Epithelial cell of proximal tubule (primary cell): ENCODE measurements around the gene RALGPS1. TPM values are rescaled to one million over a fixed set of nuclear protein-coding genes. Genes with fewer than 3 reads are reported as not detected.

Experiments used
- DNase-seq: peaks from one replicate; pipeline ENCODE4 v3.0.0-alpha.2; 2011; ENCODE audit warnings: low read depth
- H3K4me3 ChIP-seq: 2 replicates; pipeline ENCODE4 v1.5.1; 2011; ENCODE audit warnings: low read depth, mild to moderate bottlenecking, low read length
- total RNA-seq: library from RNA; depleted of rRNA; stranded (reverse); fragments of >200 nt; gene quantifications from 2 replicates; pipeline ENCODE4 v1.2.3, GENCODE V29; 2015
- TF ChIP-seq, protein P1 (sequence below): conservative IDR thresholded peaks from 2 replicates; pipeline ENCODE4 v1.5.1; 2012; ENCODE audit warnings: low read depth, mild to moderate bottlenecking, low read length

The RALGPS1 gene
- total RNA-seq, 1 donor from 2014 or later: 4.0 TPM

- DNase-seq: no peak
- TF ChIP-seq, protein P1, sequence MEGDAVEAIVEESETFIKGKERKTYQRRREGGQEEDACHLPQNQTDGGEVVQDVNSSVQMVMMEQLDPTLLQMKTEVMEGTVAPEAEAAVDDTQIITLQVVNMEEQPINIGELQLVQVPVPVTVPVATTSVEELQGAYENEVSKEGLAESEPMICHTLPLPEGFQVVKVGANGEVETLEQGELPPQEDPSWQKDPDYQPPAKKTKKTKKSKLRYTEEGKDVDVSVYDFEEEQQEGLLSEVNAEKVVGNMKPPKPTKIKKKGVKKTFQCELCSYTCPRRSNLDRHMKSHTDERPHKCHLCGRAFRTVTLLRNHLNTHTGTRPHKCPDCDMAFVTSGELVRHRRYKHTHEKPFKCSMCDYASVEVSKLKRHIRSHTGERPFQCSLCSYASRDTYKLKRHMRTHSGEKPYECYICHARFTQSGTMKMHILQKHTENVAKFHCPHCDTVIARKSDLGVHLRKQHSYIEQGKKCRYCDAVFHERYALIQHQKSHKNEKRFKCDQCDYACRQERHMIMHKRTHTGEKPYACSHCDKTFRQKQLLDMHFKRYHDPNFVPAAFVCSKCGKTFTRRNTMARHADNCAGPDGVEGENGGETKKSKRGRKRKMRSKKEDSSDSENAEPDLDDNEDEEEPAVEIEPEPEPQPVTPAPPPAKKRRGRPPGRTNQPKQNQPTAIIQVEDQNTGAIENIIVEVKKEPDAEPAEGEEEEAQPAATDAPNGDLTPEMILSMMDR: no peak
- no peak overlapping the region for H3K4me3 ChIP-seq
These were observed 116.5 kb downstream of the RALGPS1 start for GRCh38 chr9:127030814-127031740.

DNA sequence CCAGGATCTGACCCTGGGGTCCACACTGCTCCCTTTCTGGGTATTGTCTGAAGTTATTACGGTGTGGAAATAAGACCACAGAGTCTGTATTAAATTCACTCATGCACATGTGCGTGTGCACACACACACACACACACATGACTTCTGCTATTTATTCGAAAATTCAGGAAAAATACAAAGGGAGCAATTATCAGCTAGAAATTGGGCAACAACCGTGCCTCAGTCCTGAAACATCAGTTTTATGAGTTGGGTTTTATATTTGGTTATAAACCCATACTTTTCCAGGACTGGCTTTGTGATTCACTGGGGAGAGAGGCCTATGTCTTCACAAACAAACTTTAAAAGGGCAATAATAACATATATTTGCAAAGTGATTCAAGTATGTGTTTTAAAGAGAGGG lies 117.7 kb downstream of the RALGPS1 start:
- H3K4me3 ChIP-seq: no peak overlapping the region
- TF ChIP-seq, protein P1: no peak
- no peak for DNase-seq

DNA sequence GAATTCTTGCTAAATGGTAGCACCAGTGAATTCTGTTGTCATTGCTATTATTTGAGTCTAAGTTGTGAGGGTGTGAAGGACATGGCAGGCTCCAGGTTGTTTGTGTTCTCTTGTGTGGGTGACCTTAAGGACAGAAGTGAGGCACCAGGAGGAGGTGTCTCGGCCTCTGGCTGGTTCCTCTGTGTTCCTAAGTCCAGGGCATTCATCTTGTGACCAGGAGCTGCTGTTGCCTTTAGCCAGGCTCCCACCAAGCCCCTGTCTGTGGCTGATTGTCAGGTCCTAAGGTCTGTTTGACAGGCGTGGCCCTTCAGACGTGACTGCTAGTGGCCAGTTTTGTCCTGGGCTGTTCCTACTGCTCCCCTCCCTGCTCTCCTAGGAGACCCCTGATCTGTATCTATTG lies 118.5 kb downstream of the RALGPS1 start:
- TF ChIP-seq, protein P1: no peak
- H3K4me3 ChIP-seq: no peak overlapping the region
- no peak for DNase-seq

DNA sequence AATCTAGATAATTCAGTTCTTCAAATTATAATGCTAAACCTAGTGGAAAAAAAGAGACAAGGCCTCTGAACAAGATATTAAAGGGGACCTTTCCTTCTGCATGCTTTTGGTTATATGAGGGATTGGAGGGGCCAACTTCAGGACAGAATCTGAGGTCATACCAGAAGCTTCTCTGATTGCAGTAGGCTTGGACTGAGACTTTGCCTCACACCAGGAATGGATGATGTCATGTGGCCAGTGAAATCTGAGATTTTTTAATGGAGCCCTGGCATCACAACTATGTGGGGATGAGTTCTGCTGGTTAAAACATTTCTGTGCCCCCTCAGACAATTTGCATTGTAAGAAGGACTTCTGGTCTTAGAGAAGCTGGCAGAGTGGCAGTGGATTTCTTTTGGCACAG lies 119.2 kb downstream of the RALGPS1 start:
- H3K4me3 ChIP-seq: no peak overlapping the region
- no peak for DNase-seq

GRCh38 chr9:127034691-127035090 lies 120.1 kb downstream of the RALGPS1 start:
- no peak overlapping the region for H3K4me3 ChIP-seq
- TF ChIP-seq, protein P1: no peak

More for the DNA sequence above, 119.2 kb downstream of the RALGPS1 start:
- TF ChIP-seq, protein P1: no peak

DNA sequence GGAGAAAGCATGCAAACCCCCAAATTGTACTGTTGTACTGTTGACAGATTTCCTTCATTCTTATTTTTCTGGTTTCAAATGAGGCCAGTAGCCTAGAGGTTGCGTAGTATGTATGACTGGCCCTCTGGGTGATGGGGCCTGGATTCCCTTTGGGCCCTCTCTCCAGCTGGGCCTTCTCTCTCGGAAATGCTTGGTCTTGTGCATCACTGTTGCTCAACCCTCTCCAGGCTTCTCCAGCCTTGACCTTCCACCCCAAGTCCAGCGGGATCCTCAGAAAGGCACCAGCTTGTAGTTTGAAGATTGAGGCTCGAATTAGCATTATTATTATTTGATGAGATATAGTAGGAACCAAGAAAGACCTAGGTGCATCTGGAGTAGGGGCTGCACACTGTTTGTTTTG lies 120.8 kb downstream of the RALGPS1 start:
- DNase-seq: no peak
- TF ChIP-seq, protein P1: no peak
- no peak overlapping the region for H3K4me3 ChIP-seq

More at GRCh38 chr9:127034691-127035090, 120.1 kb downstream of the RALGPS1 start:
- DNase-seq: no peak
